Measurements from ENCODE around the gene SPACA6.

DNA sequence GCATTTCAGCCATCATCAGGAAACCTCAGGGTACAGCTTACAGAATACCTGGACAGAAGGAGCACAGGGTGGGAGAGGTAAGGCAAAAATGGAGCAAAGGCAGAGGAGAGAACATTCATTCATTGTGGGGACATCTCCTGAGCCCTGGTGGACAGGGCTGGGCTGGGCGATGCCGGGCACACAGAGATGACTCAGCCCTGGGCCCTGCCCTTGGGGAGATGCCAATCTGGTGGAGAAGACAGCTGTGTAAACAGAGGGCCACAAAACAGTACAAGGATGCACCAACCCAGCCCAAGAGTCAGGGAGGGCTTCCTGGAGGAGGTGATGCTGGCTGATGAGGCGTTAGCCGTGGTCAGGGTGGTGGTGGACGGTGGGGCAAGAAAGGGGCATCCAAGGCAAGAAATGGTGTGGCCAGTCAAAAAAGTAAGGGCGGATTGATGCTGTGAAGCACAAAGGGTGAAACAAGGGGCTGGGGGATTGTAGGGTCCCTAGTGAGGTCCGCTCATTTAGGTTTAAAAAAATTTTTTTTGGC is 34.3 kb downstream of the SPACA6 start:
- TF ChIP-seq EZH2 (IDR thresholded peaks at IDR 0.05; ENCODE audit: low read length) (no peak), CTCF (optimal IDR thresholded peaks at IDR 0.05 in 1 of 3, IDR thresholded peaks at IDR 0.05 in 1 of 3, conservative IDR thresholded peaks at IDR 0.05 in 1 of 3; ENCODE audit: extremely low read depth in 1 of 3, insufficient read depth in 2 of 3, low read length in 3 of 3) (no peak)

All from keratinocyte (primary cell).